HG03521 (cell line): ENCODE measurements around the gene AUTS2.

Experiments used
- ATAC-seq: cut with Tn5 transposase; IDR thresholded peaks from one replicate; pipeline ENCODE4 v1.9.1; 2021; ENCODE audit warnings: mild to moderate bottlenecking, moderate library complexity; ENCODE audit not compliant: unreplicated experiment

Gene AUTS2

GRCh38 chr7:70771451-70771850 is 1173.2 kb downstream of the AUTS2 start:
- ATAC-seq, result no peak

- no peak for ATAC-seq
Measured at GRCh38 chr7:70772891-70773290, 1174.6 kb downstream of the AUTS2 start.

- ATAC-seq, result no peak
Measured at GRCh38 chr7:70773406-70773805, 1175.1 kb downstream of the AUTS2 start.

GRCh38 chr7:70774950-70775527 is 1176.8 kb downstream of the AUTS2 start:
- ATAC-seq, result no peak

- ATAC-seq, result no peak
Measured at GRCh38 chr7:70775570-70776156, 1177.4 kb downstream of the AUTS2 start.

- no peak for ATAC-seq
Measured at GRCh38 chr7:70776627-70777101, 1178.4 kb downstream of the AUTS2 start.

- ATAC-seq, result no peak
Measured at GRCh38 chr7:70777251-70777650, 1179.0 kb downstream of the AUTS2 start.

- no peak for ATAC-seq
Measured at GRCh38 chr7:70778585-70778984, 1180.3 kb downstream of the AUTS2 start.

GRCh38 chr7:70779321-70779720 is 1181.0 kb downstream of the AUTS2 start:
- no peak for ATAC-seq

GRCh38 chr7:70781922-70782311 is 1183.6 kb downstream of the AUTS2 start:
- no peak for ATAC-seq

GRCh38 chr7:70782796-70783195 is 1184.5 kb downstream of the AUTS2 start:
- ATAC-seq, result no peak

- no peak for ATAC-seq
Measured at GRCh38 chr7:70785427-70785826, 1187.2 kb downstream of the AUTS2 start.

- no peak for ATAC-seq
Measured at GRCh38 chr7:70786076-70786475, 1187.8 kb downstream of the AUTS2 start.

- ATAC-seq, result no peak
Measured at GRCh38 chr7:70787286-70787685, 1189.0 kb downstream of the AUTS2 start.

- no peak for ATAC-seq
Measured at GRCh38 chr7:70787771-70788170, 1189.5 kb downstream of the AUTS2 start.

GRCh38 chr7:70788276-70788675 is 1190.0 kb downstream of the AUTS2 start:
- ATAC-seq, result no peak

GRCh38 chr7:70789481-70790214 is 1191.4 kb downstream of the AUTS2 start:
- ATAC-seq, result no peak

GRCh38 chr7:70790215-70791073 is 1192.2 kb downstream of the AUTS2 start:
- ATAC-seq, result no peak

- ATAC-seq, result no peak
Measured at GRCh38 chr7:70791341-70791740, 1193.1 kb downstream of the AUTS2 start.

- no peak for ATAC-seq
Measured at GRCh38 chr7:70793060-70793459, 1194.8 kb downstream of the AUTS2 start.

GRCh38 chr7:70793821-70794220 is 1195.5 kb downstream of the AUTS2 start:
- no peak for ATAC-seq
